Type B pancreatic cell (in vitro differentiated cells): ENCODE data around the gene FADS3. TPM values are rescaled to one million over a fixed set of nuclear protein-coding genes. Genes with fewer than 3 reads are reported as not detected.
A peak's percentile ranks its signal among the peaks of the same experiment; 100 is the strongest.

ENCODE experiments used
- DNase-seq: peaks from one replicate; pipeline ENCODE4 v3.0.0; 2021; ENCODE audit warnings: mixed read lengths; ENCODE audit not compliant: unreplicated experiment; ENCODE audit errors: extremely low spot score
- H3K27ac Mint-ChIP-seq: 2 replicates; pipeline ENCODE4 v1.8.0; 2021; ENCODE audit warnings: mild to moderate bottlenecking, mixed read lengths
- H3K27me3 Mint-ChIP-seq: 2 replicates; pipeline ENCODE4 v1.8.0; 2021; ENCODE audit warnings: mixed read lengths
- H3K36me3 Mint-ChIP-seq: 2 replicates; pipeline ENCODE4 v1.8.0; 2021; ENCODE audit warnings: mixed read lengths
- H3K4me1 Mint-ChIP-seq: one replicate; pipeline ENCODE4 v1.8.0; 2021; ENCODE audit warnings: mixed read lengths; ENCODE audit not compliant: unreplicated experiment
- H3K4me3 Mint-ChIP-seq: 2 replicates; pipeline ENCODE4 v1.8.0; 2021; ENCODE audit warnings: mild to moderate bottlenecking, mixed read lengths
- H3K9me3 Mint-ChIP-seq: 2 replicates; pipeline ENCODE4 v1.8.0; 2021; ENCODE audit warnings: mixed read lengths
- total RNA-seq: library from RNA; stranded (reverse); gene quantifications from 2 replicates; pipeline ENCODE4 v1.2.1, GENCODE V29; 2021; ENCODE audit warnings: low replicate concordance
- TF ChIP-seq, protein P1 (sequence below): fragments of 200-600 bp; sonication (generic); conservative IDR thresholded peaks from 2 replicates; pipeline ENCODE4 v1.5.0; 2021; ENCODE audit warnings: antibody characterized with exemption, mild to moderate bottlenecking

Gene FADS3
- total RNA-seq, 1 donor from 2014 or later = 10.0 TPM

DNA sequence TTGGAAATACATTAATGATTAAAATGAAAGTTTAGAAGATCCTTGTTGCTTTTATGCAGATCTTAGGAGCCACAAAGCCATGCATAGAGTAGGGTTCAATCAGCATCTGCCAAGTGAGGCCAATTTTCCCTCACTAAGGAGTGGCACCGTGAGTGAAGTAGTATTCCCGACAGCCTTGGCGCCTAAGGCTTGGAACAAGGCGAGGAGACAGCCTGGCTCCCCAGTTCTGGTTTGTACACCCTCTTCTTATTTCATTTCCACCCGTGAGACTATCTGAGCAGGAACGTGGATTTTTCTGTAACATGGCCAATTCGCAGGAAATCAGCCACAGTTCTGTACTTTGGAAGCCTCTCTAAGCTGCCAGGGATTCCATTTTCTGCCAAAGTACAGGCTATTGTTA is 40.7 kb downstream of the FADS3 start:
- TF ChIP-seq, protein P1, sequence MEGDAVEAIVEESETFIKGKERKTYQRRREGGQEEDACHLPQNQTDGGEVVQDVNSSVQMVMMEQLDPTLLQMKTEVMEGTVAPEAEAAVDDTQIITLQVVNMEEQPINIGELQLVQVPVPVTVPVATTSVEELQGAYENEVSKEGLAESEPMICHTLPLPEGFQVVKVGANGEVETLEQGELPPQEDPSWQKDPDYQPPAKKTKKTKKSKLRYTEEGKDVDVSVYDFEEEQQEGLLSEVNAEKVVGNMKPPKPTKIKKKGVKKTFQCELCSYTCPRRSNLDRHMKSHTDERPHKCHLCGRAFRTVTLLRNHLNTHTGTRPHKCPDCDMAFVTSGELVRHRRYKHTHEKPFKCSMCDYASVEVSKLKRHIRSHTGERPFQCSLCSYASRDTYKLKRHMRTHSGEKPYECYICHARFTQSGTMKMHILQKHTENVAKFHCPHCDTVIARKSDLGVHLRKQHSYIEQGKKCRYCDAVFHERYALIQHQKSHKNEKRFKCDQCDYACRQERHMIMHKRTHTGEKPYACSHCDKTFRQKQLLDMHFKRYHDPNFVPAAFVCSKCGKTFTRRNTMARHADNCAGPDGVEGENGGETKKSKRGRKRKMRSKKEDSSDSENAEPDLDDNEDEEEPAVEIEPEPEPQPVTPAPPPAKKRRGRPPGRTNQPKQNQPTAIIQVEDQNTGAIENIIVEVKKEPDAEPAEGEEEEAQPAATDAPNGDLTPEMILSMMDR = no peak
- Mint-ChIP-seq H3K36me3 (peaks cover 19% of the 10 kb centered on the region), H3K27ac (no peak overlapping the region), H3K9me3 (no peaks in the 10 kb centered on the region), H3K4me3 (no peak overlapping the region), H3K4me1 (peaks cover 3% of the 10 kb centered on the region), H3K27me3 (no peaks in the 10 kb centered on the region)
- no peak for DNase-seq

DNA sequence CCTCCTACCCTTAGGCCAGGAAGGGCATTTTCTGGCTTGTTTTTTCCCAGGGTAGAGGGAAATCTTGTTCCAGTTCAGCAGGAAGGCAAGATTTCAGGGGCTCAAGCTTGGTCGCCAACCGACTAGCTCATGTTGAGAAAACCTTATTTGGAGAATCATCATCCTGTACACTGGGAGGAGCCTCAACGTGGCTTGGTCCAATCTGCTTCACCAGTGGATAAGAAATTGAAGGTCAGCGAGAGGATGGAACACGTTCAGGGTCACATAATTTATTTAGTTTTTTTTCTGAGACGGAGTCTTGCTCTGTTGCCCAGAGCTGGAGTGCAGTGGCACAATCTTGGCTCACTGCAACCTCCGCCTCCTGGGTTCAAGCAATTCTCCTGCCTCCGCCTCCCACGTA is 42.7 kb downstream of the FADS3 start:
- TF ChIP-seq, protein P1 = no peak
- DNase-seq = no peak
- Mint-ChIP-seq H3K4me3 (no peak overlapping the region), H3K27me3 (no peaks in the 10 kb centered on the region), H3K27ac (no peak overlapping the region), H3K4me1 (peaks cover 3% of the 10 kb centered on the region), H3K9me3 (no peaks in the 10 kb centered on the region), H3K36me3 (peaks cover 23% of the 10 kb centered on the region)

DNA sequence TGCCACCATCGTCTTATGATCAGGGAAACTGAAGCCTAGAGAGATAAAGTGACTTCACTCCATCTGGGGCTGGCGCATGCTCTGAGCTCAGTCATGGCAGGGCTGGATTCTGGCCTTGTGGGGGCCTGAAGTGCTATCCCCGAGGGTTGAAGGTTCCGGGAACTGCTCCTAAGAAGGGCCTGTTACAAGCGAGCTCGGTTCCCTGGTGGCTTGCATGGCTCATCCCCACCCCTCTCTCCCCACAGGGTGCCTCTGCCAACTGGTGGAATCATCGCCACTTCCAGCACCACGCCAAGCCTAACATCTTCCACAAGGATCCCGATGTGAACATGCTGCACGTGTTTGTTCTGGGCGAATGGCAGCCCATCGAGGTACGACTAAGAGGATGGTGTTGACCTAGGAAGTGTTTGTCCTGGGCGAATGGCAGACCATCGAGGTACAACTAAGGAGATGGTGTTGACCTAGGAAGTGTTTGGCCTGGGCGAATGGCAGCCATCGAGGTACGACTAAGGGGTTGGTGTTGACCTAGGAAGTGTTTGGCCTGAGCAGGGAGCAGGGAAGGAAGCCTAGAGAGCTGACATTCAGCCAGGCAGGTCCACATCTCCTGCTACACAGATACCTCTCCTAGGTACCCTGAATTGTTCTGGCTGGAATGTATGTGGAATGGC is 43.3 kb downstream of the FADS3 start:
- Mint-ChIP-seq H3K9me3 (no peaks in the 10 kb centered on the region), H3K27me3 (no peaks in the 10 kb centered on the region), H3K4me1 (peaks cover 3% of the 10 kb centered on the region), H3K4me3 (no peak overlapping the region), H3K27ac (peak overlapping the region; percentile 39), H3K36me3 (peaks cover 23% of the 10 kb centered on the region)
- TF ChIP-seq, protein P1 = no peak
- no peak for DNase-seq

DNA sequence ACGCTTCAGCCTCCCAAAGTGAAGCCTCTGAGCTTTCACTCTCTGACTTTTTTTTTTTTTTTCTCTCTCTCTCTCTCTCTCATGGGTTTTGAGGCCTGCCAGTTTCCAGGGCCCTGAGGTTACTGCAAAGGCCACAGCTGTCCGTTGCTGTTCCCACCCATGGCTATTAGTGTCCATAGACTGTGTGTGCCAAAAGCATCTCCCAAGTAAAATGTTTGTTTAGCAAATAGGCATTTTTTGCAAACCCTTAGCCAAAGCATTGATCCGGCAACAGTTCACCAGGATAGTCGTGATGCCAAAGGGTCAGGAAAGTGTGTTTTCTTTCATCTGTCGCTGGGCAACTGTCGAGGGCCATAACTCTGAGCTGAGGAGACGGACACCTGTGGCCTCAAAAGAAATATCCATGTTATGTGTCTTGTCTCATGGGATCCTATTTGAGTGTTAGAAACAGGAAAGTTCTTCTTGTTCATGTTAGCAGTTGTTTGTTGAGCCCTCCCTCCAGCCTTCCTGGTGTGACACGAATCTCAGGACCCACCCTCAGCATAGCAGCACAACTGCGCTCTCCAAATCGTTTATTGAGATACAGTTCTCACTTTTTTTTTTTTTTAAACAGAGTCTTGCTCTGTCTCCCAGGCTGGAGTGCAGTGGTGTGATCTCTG is 44.9 kb downstream of the FADS3 start:
- Mint-ChIP-seq H3K9me3 (no peaks in the 10 kb centered on the region), H3K4me1 (peaks cover 3% of the 10 kb centered on the region), H3K36me3 (peaks cover 26% of the 10 kb centered on the region), H3K27ac (peak overlapping the region; percentile 4), H3K4me3 (no peak overlapping the region), H3K27me3 (no peaks in the 10 kb centered on the region)
- TF ChIP-seq, protein P1 = no peak
- no peak for DNase-seq

DNA sequence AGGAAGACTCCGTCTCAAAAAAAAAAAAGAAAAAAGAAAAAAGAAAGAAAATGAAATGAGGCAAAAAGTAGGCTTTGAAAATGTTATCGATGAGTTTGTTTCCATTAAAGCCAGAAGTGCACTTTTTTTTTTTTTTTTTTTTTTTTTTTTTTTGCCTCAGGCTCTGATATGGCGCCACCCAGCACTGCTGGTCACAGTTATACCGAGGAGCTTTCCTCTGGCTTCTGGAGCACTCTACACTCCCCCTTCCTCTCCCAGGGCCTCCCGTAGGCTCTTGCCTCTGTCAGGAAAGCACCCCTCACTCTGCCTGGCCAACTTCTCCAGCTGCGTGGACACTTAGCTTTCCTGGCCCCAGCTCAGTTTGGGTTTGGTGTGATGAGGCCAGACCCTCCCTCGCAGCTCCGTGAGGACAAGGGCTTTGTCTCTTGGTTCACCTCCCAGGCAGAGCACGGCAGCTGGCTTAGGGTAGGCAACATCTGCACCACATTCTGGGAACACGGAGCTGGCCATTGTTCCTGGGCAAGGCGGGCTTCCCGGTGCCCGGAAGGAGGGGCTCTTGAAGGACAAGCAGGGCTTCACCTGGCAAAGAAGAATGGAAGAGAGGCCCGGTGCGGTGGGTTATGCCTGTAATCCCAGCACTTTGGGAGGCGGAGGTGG is 46.3 kb downstream of the FADS3 start:
- TF ChIP-seq, protein P1 = no peak
- H3K36me3 Mint-ChIP-seq = peaks cover 29% of the 10 kb centered on the region
- no peak overlapping the region for H3K27ac Mint-ChIP-seq

More for the DNA sequence above, 46.3 kb downstream of the FADS3 start:
- Mint-ChIP-seq H3K27me3 (no peaks in the 10 kb centered on the region), H3K4me3 (no peak overlapping the region), H3K4me1 (peaks cover 3% of the 10 kb centered on the region), H3K9me3 (no peaks in the 10 kb centered on the region)
- DNase-seq = no peak
